Breast epithelium (tissue), 3 donors: ENCODE measurements around the gene PLXNA3.

Experiments
- POLR2A ChIP-seq: fragments of 450-650 bp; IDR thresholded peaks from one replicate; pipeline ENCODE4 v1.6.1; 2016; ENCODE audit warnings: antibody characterized with exemption, mild to moderate bottlenecking, moderate library complexity
- TF ChIP-seq, protein P1 (sequence below), 3 donors: fragments of 450-650 bp; IDR thresholded peaks; one replicate each; pipeline ENCODE4 v1.5.1; 2016 to 2017; ENCODE audit warnings: antibody characterized with exemption in 3 of 3, mild to moderate bottlenecking in 3 of 3, moderate library complexity in 3 of 3

DNA sequence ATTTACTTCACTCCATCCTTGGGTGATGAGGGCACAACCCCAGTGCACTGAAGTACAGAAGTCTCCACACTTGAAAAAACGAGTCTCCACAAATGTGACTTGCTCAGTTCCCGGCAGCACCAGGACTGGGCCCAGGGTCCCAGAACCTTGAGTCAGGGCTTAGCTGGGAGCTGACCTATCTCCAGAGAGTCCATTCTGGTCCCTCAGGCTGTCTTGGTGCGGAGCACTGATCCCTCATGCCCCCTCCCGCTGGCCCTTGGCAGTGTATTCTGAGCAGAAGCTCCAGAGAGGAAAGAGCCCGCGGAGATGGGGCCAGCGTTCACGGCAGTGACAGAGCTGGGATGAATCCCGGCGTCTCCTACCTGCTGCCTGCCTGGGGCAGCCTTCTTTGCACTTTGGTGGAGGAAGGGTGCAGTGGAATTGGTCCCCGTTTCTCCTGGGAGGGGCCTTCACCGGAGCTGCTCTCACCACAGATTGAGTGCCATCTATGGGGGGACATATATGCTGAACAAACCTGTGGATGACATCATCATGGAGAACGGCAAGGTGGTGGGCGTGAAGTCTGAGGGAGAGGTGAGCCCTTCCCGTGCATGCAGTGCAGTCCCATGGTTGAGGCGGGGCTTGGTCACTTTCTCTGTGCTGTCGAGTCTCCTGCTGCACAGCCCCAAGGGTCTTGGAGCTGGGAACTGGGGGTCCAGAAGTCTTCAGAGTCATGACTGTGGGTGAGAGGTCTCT is 17.3 kb upstream of the PLXNA3 start:
- TF ChIP-seq, protein P1, sequence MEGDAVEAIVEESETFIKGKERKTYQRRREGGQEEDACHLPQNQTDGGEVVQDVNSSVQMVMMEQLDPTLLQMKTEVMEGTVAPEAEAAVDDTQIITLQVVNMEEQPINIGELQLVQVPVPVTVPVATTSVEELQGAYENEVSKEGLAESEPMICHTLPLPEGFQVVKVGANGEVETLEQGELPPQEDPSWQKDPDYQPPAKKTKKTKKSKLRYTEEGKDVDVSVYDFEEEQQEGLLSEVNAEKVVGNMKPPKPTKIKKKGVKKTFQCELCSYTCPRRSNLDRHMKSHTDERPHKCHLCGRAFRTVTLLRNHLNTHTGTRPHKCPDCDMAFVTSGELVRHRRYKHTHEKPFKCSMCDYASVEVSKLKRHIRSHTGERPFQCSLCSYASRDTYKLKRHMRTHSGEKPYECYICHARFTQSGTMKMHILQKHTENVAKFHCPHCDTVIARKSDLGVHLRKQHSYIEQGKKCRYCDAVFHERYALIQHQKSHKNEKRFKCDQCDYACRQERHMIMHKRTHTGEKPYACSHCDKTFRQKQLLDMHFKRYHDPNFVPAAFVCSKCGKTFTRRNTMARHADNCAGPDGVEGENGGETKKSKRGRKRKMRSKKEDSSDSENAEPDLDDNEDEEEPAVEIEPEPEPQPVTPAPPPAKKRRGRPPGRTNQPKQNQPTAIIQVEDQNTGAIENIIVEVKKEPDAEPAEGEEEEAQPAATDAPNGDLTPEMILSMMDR (IDR thresholded peaks at IDR 0.05): no peak
- TF ChIP-seq POLR2A: no peak
